K562 (cell line): Measurements from ENCODE around the gene ENOX2. TPM values are rescaled to one million over a fixed set of nuclear protein-coding genes. Genes with fewer than 3 reads are reported as not detected.

Source experiments
- ATAC-seq: fragments of 200-7000 bp; cut with Tn5 transposase; 3 replicates; pipeline ENCODE4 v1.9.1; 2020; ENCODE audit warnings: moderate library complexity
- BruUV-seq: library from RNA; stranded (reverse); fragments of 400-500 nt; replicated peaks from 2 replicates; lab custom pipeline; 2021; lab: Mats Ljungman, UMichigan
- CTCF ChIA-PET: fragments of 300-600 bp; formaldehyde crosslinking; extraction: SDS; loops from one replicate; lab custom pipeline; 2021; ENCODE audit warnings: low intra/inter-chr PET ratio; lab: Yijun Ruan, JAX
- POLR2A ChIA-PET: fragments of 300-600, 350-650 bp; sonication (Branson Sonifier 250); formaldehyde crosslinking; extraction: SDS; loops from one replicate; lab custom pipeline; 2021; ENCODE audit warnings: antibody characterized with exemption, inconsistent platforms; lab: Yijun Ruan, JAX
- DNase-seq, 4 experiments: peaks; one replicate each; pipeline versions ENCODE4 v3.0.0 to v3.0.0-alpha.2; 2011 to 2018; ENCODE audit warnings: low spot score in 3 of 4, mixed read lengths in 3 of 4; ENCODE audit errors: extremely low read depth in 1 of 4
- FAIRE-seq: peaks from 2 replicates; lab custom pipeline; 2011; peaks lifted over from hg19 to GRCh38; lab: Jason Lieb, UNC
- H2AFZ ChIP-seq: 2 replicates; pipeline ENCODE4 v1.6.0; 2011; ENCODE audit warnings: low read depth, low read length, control low read depth, inconsistent platforms
- H3K27ac ChIP-seq: fragments of 200-600 bp; 3 replicates; pipeline ENCODE4 v1.8.0; 2011; ENCODE audit warnings: low read depth, mild to moderate bottlenecking, control low read depth, inconsistent platforms, low read length, moderate library complexity, mixed read lengths; ENCODE audit errors: extremely low read depth
- H3K27me3 ChIP-seq, 2 experiments: fragments of 300-600 bp in 1 of 2; 2 replicates in 1 of 2; 3 replicates in 1 of 2; pipeline versions ENCODE4 v1.6.0 to v1.8.0; 2011; ENCODE audit warnings: inconsistent platforms in 2 of 2, low read length in 2 of 2, mild to moderate bottlenecking in 1 of 2, mixed read lengths in 1 of 2, moderate library complexity in 1 of 2; ENCODE audit not compliant: control insufficient read depth in 2 of 2, insufficient read depth in 2 of 2
- H3K36me3 ChIP-seq: fragments of 300-600 bp; 3 replicates; pipeline ENCODE4 v1.8.0; 2011; ENCODE audit warnings: mild to moderate bottlenecking, low read length, inconsistent platforms; ENCODE audit not compliant: control insufficient read depth, insufficient read depth
- H3K4me1 ChIP-seq, 2 experiments: fragments of 200-600 bp in 1 of 2; replicated peaks in 1 of 2; 2 replicates in 1 of 2; 3 replicates in 1 of 2; pipeline versions ENCODE4 v1.5.1 to v1.8.0; 2011; ENCODE audit warnings: inconsistent platforms in 2 of 2, low read length in 2 of 2, mild to moderate bottlenecking in 1 of 2, mixed read lengths in 1 of 2, moderate library complexity in 1 of 2; ENCODE audit not compliant: control insufficient read depth in 2 of 2, insufficient read depth in 2 of 2
- H3K4me2 ChIP-seq: 2 replicates; pipeline ENCODE4 v1.6.1; 2011; ENCODE audit warnings: low read length, control low read depth, inconsistent platforms, mixed read lengths; ENCODE audit not compliant: insufficient read depth
- H3K4me3 ChIP-seq: fragments of 200-600 bp; sonication (generic), shearing (Covaris generic); 2 replicates; pipeline ENCODE4 v1.5.1; 2016; ENCODE audit warnings: control low read depth, inconsistent platforms
- H3K79me2 ChIP-seq: fragments of 200-600 bp; 3 replicates; pipeline ENCODE4 v1.8.0; 2011; ENCODE audit warnings: low read length, inconsistent platforms; ENCODE audit not compliant: control insufficient read depth, insufficient read depth
- H3K9ac ChIP-seq, 2 experiments: 2 replicates each; pipeline versions ENCODE4 v1.6.0 to v1.6.1; 2011; ENCODE audit warnings: low read depth in 2 of 2, low read length in 2 of 2, control low read depth in 1 of 2, inconsistent platforms in 1 of 2, mild to moderate bottlenecking in 1 of 2, mixed read lengths in 1 of 2; ENCODE audit not compliant: insufficient read depth in 1 of 2
- H3K9me1 ChIP-seq: one replicate; pipeline ENCODE4 v1.6.0; 2011; ENCODE audit warnings: inconsistent platforms, mild to moderate bottlenecking, low read length, moderate library complexity; ENCODE audit not compliant: control insufficient read depth, insufficient read depth
- H3K9me3 ChIP-seq: replicated peaks from 2 replicates; pipeline ENCODE4 v1.5.1; 2011; ENCODE audit warnings: low read depth, low read length, inconsistent platforms; ENCODE audit not compliant: control insufficient read depth, insufficient read depth
- H4K20me1 ChIP-seq: replicated peaks from 2 replicates; pipeline ENCODE4 v1.6.1; 2011; ENCODE audit warnings: low read length, inconsistent platforms, mixed read lengths; ENCODE audit not compliant: control insufficient read depth, insufficient read depth
- ATF4 ChIP-seq: fragments of 450-650 bp; formaldehyde crosslinking; IDR thresholded peaks from 2 replicates; pipeline ENCODE4 v1.4.0; 2022; ENCODE audit warnings: mild to moderate bottlenecking, moderate library complexity
- CBX2 ChIP-seq: fragments of 200-600 bp; sonication (generic); IDR thresholded peaks from one replicate; pipeline ENCODE4 v1.6.1; 2012; ENCODE audit warnings: mild to moderate bottlenecking, low read length, inconsistent platforms; ENCODE audit not compliant: insufficient read depth, poor library complexity, severe bottlenecking
- JUN ChIP-seq, 2 experiments: sonication (generic) in 1 of 2; formaldehyde crosslinking in 1 of 2; IDR thresholded peaks; 2 replicates each; pipeline versions ENCODE4 v1.6.1 to v1.8.0; 2012 to 2022; ENCODE audit warnings: borderline replicate concordance in 2 of 2, mild to moderate bottlenecking in 2 of 2, improper control_type of control experiment in 1 of 2, low read depth in 1 of 2, low read length in 1 of 2, missing genetic modification reagents in 1 of 2
- JUND ChIP-seq, 2 experiments: IDR thresholded peaks; 2 replicates in 1 of 2; 3 replicates in 1 of 2; pipeline ENCODE4 v1.6.1; 2011; ENCODE audit warnings: borderline replicate concordance in 2 of 2, low read depth in 2 of 2, low read length in 2 of 2, improper control_type of control experiment in 1 of 2, missing biosample characterization in 1 of 2, missing genetic modification characterization in 1 of 2, missing genetic modification reagents in 1 of 2
- ZEB2 ChIP-seq: fragments of 450-650 bp; IDR thresholded peaks from 2 replicates; pipeline ENCODE4 v1.6.1; 2016
- ZNF830 ChIP-seq: fragments of 250-450 bp; sonication (Bioruptor Pico); IDR thresholded peaks from 2 replicates; pipeline ENCODE4 v1.5.0; 2021; ENCODE audit warnings: mild to moderate bottlenecking
- WGBS: fragments of 100-300 bp; shearing (Covaris generic); methylation state at CpG from one replicate; pipeline ENCODE4 v1.1.6; 2016; ENCODE audit warnings: low coverage, mixed read lengths; ENCODE audit not compliant: insufficient coverage; ENCODE audit errors: missing lambda C conversion rate; 5-methylcytosine and 5-hydroxymethylcytosine counted together
- in situ Hi-C: fragments of 300-500 bp; cut with MboI; formaldehyde crosslinking; loops from 4 replicates; pipeline ENCODE4 v1.15.0; 2018; ENCODE audit warnings: inconsistent platforms, mixed read lengths
- intact Hi-C: fragments of 100-400 bp; cut with micrococcal nuclease; formaldehyde crosslinking; loops from 2 replicates; pipeline ENCODE4 v1.14.2; 2022
- polyA plus RNA-seq, 8 experiments: library from polyadenylated mRNA; depleted of rRNA in 4 of 8; stranded (reverse) in 5 of 8; unstranded in 3 of 8; fragments of >200 nt; fragmentation: Nextera tagmentation in 2 of 8; fragmentation: Illumina TruSeq in 1 of 8; extraction: Ambion mirVana in 2 of 8; extraction: Trizol in 1 of 8; gene quantifications; 2 replicates each; pipeline versions ENCODE4 v1.2.1 to v1.2.3, GENCODE V29; 2011 to 2014; ENCODE audit warnings: inconsistent platforms in 1 of 8, missing spikeins in 1 of 8
- total RNA-seq, 7 experiments: library from RNA; depleted of rRNA in 6 of 7; stranded (reverse); fragments of >200 nt in 6 of 7; fragmentation: Illumina TruSeq in 2 of 7; extraction: Trizol in 2 of 7; gene quantifications; 2 replicates each; pipeline versions ENCODE4 v1.2.1 to v1.2.3, GENCODE V29; 2011 to 2021; ENCODE audit warnings: low replicate concordance in 1 of 7
- TF ChIP-seq, protein P1 (sequence below): fragments of 450-650 bp; IDR thresholded peaks from 2 replicates; pipeline ENCODE4 v1.6.1; 2016; ENCODE audit warnings: mild to moderate bottlenecking, moderate library complexity

The ENOX2 gene
- total and polyA plus RNA-seq, 9 of the 15 experiments (the other 6 are each of a cell fraction or from before 2014, with no cell fraction given) = 6.1 to 24.0 (median 13.8) TPM

GRCh38 chrX:130593911-130594310 is 309.1 kb downstream of the ENOX2 start:
- H3K27me3 ChIP-seq = no peaks in the 10 kb centered on the region
- H3K36me3 ChIP-seq = no peaks in the 10 kb centered on the region
- DNase-seq (no peak), FAIRE-seq (no peak), ATAC-seq (no peak)
- ChIA-PET POLR2A (interaction anchor here (1.0 to 1.6 kb wide), 2 partner anchors 14 to 16 kb away, joined by 5 to 6 read pairs; no protein-coding TSS in a partner anchor), CTCF (no interaction called here)
- H3K79me2 ChIP-seq = no peaks in the 10 kb centered on the region
- H2AFZ ChIP-seq = no peak overlapping the region
- no peak overlapping the region for H3K9ac ChIP-seq
- WGBS = 47% methylated on average over 6 of the region's 9 CpGs
- BruUV-seq = no TSS peak
- in situ Hi-C loops (no loop called here), intact Hi-C loops (no loop called here)
- H3K27ac ChIP-seq = no peak overlapping the region
- H3K4me3 ChIP-seq = no peak overlapping the region
- H3K9me3 ChIP-seq = no peaks in the 10 kb centered on the region; the same call in 1 of the 2 replicates
- no peaks in the 10 kb centered on the region for H4K20me1 ChIP-seq
- H3K4me1 ChIP-seq = peaks cover 0 to 17% of the 10 kb centered on the region in 2 experiments; a peak in 3 of 5 replicates
- no peaks in the 10 kb centered on the region for H3K9me1 ChIP-seq
- peak overlapping the region; percentile 17 for H3K4me2 ChIP-seq
- TF ChIP-seq ZNF830 (CRISPR knock-in tag) (no peak), JUND (IDR thresholded peaks at IDR 0.05; ENCODE audit: borderline replicate concordance, low read depth, low read length) (no peak), JUND (tag; IDR thresholded peaks at IDR 0.05; ENCODE audit: borderline replicate concordance, low read depth, low read length) (no peak), ZEB2 (no peak), ATF4 (CRISPR knock-in tag) (no peak), CBX2 (no peak), JUN (IDR thresholded peaks at IDR 0.05; ENCODE audit: borderline replicate concordance, low read depth, low read length) (no peak), JUN (CRISPR knock-in tag; IDR thresholded peaks at IDR 0.05; ENCODE audit: borderline replicate concordance) (no peak)
- TF ChIP-seq, protein P1, sequence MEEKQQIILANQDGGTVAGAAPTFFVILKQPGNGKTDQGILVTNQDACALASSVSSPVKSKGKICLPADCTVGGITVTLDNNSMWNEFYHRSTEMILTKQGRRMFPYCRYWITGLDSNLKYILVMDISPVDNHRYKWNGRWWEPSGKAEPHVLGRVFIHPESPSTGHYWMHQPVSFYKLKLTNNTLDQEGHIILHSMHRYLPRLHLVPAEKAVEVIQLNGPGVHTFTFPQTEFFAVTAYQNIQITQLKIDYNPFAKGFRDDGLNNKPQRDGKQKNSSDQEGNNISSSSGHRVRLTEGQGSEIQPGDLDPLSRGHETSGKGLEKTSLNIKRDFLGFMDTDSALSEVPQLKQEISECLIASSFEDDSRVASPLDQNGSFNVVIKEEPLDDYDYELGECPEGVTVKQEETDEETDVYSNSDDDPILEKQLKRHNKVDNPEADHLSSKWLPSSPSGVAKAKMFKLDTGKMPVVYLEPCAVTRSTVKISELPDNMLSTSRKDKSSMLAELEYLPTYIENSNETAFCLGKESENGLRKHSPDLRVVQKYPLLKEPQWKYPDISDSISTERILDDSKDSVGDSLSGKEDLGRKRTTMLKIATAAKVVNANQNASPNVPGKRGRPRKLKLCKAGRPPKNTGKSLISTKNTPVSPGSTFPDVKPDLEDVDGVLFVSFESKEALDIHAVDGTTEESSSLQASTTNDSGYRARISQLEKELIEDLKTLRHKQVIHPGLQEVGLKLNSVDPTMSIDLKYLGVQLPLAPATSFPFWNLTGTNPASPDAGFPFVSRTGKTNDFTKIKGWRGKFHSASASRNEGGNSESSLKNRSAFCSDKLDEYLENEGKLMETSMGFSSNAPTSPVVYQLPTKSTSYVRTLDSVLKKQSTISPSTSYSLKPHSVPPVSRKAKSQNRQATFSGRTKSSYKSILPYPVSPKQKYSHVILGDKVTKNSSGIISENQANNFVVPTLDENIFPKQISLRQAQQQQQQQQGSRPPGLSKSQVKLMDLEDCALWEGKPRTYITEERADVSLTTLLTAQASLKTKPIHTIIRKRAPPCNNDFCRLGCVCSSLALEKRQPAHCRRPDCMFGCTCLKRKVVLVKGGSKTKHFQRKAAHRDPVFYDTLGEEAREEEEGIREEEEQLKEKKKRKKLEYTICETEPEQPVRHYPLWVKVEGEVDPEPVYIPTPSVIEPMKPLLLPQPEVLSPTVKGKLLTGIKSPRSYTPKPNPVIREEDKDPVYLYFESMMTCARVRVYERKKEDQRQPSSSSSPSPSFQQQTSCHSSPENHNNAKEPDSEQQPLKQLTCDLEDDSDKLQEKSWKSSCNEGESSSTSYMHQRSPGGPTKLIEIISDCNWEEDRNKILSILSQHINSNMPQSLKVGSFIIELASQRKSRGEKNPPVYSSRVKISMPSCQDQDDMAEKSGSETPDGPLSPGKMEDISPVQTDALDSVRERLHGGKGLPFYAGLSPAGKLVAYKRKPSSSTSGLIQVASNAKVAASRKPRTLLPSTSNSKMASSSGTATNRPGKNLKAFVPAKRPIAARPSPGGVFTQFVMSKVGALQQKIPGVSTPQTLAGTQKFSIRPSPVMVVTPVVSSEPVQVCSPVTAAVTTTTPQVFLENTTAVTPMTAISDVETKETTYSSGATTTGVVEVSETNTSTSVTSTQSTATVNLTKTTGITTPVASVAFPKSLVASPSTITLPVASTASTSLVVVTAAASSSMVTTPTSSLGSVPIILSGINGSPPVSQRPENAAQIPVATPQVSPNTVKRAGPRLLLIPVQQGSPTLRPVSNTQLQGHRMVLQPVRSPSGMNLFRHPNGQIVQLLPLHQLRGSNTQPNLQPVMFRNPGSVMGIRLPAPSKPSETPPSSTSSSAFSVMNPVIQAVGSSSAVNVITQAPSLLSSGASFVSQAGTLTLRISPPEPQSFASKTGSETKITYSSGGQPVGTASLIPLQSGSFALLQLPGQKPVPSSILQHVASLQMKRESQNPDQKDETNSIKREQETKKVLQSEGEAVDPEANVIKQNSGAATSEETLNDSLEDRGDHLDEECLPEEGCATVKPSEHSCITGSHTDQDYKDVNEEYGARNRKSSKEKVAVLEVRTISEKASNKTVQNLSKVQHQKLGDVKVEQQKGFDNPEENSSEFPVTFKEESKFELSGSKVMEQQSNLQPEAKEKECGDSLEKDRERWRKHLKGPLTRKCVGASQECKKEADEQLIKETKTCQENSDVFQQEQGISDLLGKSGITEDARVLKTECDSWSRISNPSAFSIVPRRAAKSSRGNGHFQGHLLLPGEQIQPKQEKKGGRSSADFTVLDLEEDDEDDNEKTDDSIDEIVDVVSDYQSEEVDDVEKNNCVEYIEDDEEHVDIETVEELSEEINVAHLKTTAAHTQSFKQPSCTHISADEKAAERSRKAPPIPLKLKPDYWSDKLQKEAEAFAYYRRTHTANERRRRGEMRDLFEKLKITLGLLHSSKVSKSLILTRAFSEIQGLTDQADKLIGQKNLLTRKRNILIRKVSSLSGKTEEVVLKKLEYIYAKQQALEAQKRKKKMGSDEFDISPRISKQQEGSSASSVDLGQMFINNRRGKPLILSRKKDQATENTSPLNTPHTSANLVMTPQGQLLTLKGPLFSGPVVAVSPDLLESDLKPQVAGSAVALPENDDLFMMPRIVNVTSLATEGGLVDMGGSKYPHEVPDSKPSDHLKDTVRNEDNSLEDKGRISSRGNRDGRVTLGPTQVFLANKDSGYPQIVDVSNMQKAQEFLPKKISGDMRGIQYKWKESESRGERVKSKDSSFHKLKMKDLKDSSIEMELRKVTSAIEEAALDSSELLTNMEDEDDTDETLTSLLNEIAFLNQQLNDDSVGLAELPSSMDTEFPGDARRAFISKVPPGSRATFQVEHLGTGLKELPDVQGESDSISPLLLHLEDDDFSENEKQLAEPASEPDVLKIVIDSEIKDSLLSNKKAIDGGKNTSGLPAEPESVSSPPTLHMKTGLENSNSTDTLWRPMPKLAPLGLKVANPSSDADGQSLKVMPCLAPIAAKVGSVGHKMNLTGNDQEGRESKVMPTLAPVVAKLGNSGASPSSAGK = no peak
